GM21528 (cell line): ENCODE results near the gene TIAM2.
"Not testable (repeated sequence)": the region's sequence is repeated elsewhere in the genome, so short reads cannot be mapped to it uniquely, and the experiment has no call there.

Experiments
- ATAC-seq: cut with Tn5 transposase; IDR thresholded peaks from one replicate; pipeline ENCODE4 v1.9.1; 2021; ENCODE audit warnings: mild to moderate bottlenecking, moderate library complexity; ENCODE audit not compliant: unreplicated experiment, low FRiP score

The TIAM2 gene

GRCh38 chr6:155090166-155090565 is 95.1 kb downstream of the TIAM2 start:
- no peak for ATAC-seq

- ATAC-seq, result no peak
Measured at GRCh38 chr6:155091756-155092155, 96.6 kb downstream of the TIAM2 start.

GRCh38 chr6:155093430-155093829 is 98.3 kb downstream of the TIAM2 start:
- ATAC-seq, result no peak

- no peak for ATAC-seq
Measured at GRCh38 chr6:155100087-155100486, 105.0 kb downstream of the TIAM2 start.

- ATAC-seq, result no peak
Measured at GRCh38 chr6:155100591-155100990, 105.5 kb downstream of the TIAM2 start.

- not testable (repeated sequence) for ATAC-seq
Measured at GRCh38 chr6:155103083-155103645, 108.0 kb downstream of the TIAM2 start.

GRCh38 chr6:155103816-155104366 is 108.8 kb downstream of the TIAM2 start:
- no peak for ATAC-seq

GRCh38 chr6:155106456-155107115 is 111.5 kb downstream of the TIAM2 start:
- no peak for ATAC-seq

- ATAC-seq, result no peak
Measured at GRCh38 chr6:155107432-155108069, 112.4 kb downstream of the TIAM2 start.

- no peak for ATAC-seq
Measured at GRCh38 chr6:155108070-155108820, 113.1 kb downstream of the TIAM2 start.

GRCh38 chr6:155110721-155111120 is 115.6 kb downstream of the TIAM2 start:
- no peak for ATAC-seq

GRCh38 chr6:155112757-155113156 is 117.6 kb downstream of the TIAM2 start:
- ATAC-seq, result no peak

- no peak for ATAC-seq
Measured at GRCh38 chr6:155115893-155116570, 120.9 kb downstream of the TIAM2 start.

- ATAC-seq, result no peak
Measured at GRCh38 chr6:155116571-155116910, 121.4 kb downstream of the TIAM2 start.

- no peak for ATAC-seq
Measured at GRCh38 chr6:155117256-155117655, 122.1 kb downstream of the TIAM2 start.

GRCh38 chr6:155117785-155118184 is 122.7 kb downstream of the TIAM2 start:
- no peak for ATAC-seq

GRCh38 chr6:155119201-155119600 is 124.1 kb downstream of the TIAM2 start:
- not testable (repeated sequence) for ATAC-seq

- ATAC-seq, result no peak
Measured at GRCh38 chr6:155120034-155120433, 124.9 kb downstream of the TIAM2 start.

- no peak for ATAC-seq
Measured at GRCh38 chr6:155121294-155121693, 126.2 kb downstream of the TIAM2 start.

GRCh38 chr6:155121699-155122098 is 126.6 kb downstream of the TIAM2 start:
- ATAC-seq, result no peak
